ENCODE measurements around the gene GUCY1A2. TPM values are rescaled to one million over a fixed set of nuclear protein-coding genes. Genes with fewer than 3 reads are reported as not detected.

Gene GUCY1A2
- polyA plus RNA-seq, 3 donors: not detected

GRCh38 chr11:106627694-106628093, 390.6 kb downstream of the GUCY1A2 start:
- Histone ChIP-seq H3K4me1 (ENCODE audit: control insufficient read depth in 1 of 2, insufficient read depth in 2 of 2, low read length in 2 of 2) (no peaks in the 10 kb centered on the region), H2AFZ (ENCODE audit: insufficient read depth, low read depth, low read length, poor library complexity, severe bottlenecking) (no peak overlapping the region), H3K4me3 (replicated peaks in 1 of 3; ENCODE audit: low read depth in 2 of 3, low read length in 3 of 3) (no peak overlapping the region), H3K27me3 (ENCODE audit: control insufficient read depth in 2 of 2, insufficient read depth in 2 of 2, low read length in 2 of 2) (no peaks in the 10 kb centered on the region), H3K9me3 (replicated peaks in 1 of 2; ENCODE audit: control insufficient read depth in 1 of 2, insufficient read depth in 1 of 2, low read length in 2 of 2) (peaks cover 10 to 11% of the 10 kb centered on the region in 2 donors), H3K79me2 (ENCODE audit: insufficient read depth, low read length) (no peaks in the 10 kb centered on the region), H4K20me1 (ENCODE audit: insufficient read depth, low read length) (no peaks in the 10 kb centered on the region), H3K4me2 (replicated peaks; ENCODE audit: extremely low read depth, low read length, poor library complexity, severe bottlenecking) (no peak overlapping the region), H3K27ac (ENCODE audit: low read depth in 1 of 2, low read length in 2 of 2) (no peak overlapping the region), H3K9ac (ENCODE audit: insufficient read depth, low read length, poor library complexity, severe bottlenecking) (no peak overlapping the region), H3K36me3 (replicated peaks in 1 of 2; ENCODE audit: control insufficient read depth in 1 of 2, insufficient read depth in 2 of 2, low read length in 2 of 2) (no peaks in the 10 kb centered on the region)
- H3K36me3 Mint-ChIP-seq: no peaks in the 10 kb centered on the region
- no peak for TF ChIP-seq CTCF (IDR thresholded peaks at IDR 0.05)
- peaks cover 0 to 1% (median 0%) of the 10 kb centered on the region in 3 donors for H3K27me3 Mint-ChIP-seq (ENCODE audit: low read depth in 3 of 3)
- peaks cover 3 to 13% (median 5%) of the 10 kb centered on the region in 7 donors for H3K9me3 Mint-ChIP-seq
- DNase-seq: no peak
- 100% methylated on average over 1 of the region's 6 CpGs for WGBS (ENCODE audit: insufficient coverage)
- no peaks in the 10 kb centered on the region for H3K4me1 Mint-ChIP-seq
- H3K27ac Mint-ChIP-seq: no peak overlapping the region
- no peak overlapping the region for H3K4me3 Mint-ChIP-seq
- intact Hi-C loops (cut with micrococcal nuclease): no loop called here

- H3K9me3 Mint-ChIP-seq: peaks cover 0 to 6% (median 5%) of the 10 kb centered on the region in 7 donors
- no peak overlapping the region for H3K4me3 ChIP-seq (replicated peaks in 1 of 3; ENCODE audit: low read depth in 2 of 3, low read length in 3 of 3)
- WGBS (ENCODE audit: insufficient coverage): 40% methylated on average over 1 of the region's 3 CpGs
- H3K27ac ChIP-seq (ENCODE audit: low read depth in 1 of 2, low read length in 2 of 2): no peak overlapping the region
- H3K4me1 Mint-ChIP-seq: no peaks in the 10 kb centered on the region
- peaks cover 8 to 21% of the 10 kb centered on the region in 2 donors for H3K9me3 ChIP-seq (replicated peaks in 1 of 2; ENCODE audit: control insufficient read depth in 1 of 2, insufficient read depth in 1 of 2, low read length in 2 of 2)
- H3K27ac Mint-ChIP-seq: no peak overlapping the region
- no peak for TF ChIP-seq CTCF (IDR thresholded peaks at IDR 0.05)
- peaks cover 0 to 1% (median 0%) of the 10 kb centered on the region in 3 donors for H3K27me3 Mint-ChIP-seq (ENCODE audit: low read depth in 3 of 3)
- H4K20me1 ChIP-seq (ENCODE audit: insufficient read depth, low read length): no peaks in the 10 kb centered on the region
- H3K9ac ChIP-seq (ENCODE audit: insufficient read depth, low read length, poor library complexity, severe bottlenecking): no peak overlapping the region
- H3K36me3 ChIP-seq (replicated peaks in 1 of 2; ENCODE audit: control insufficient read depth in 1 of 2, insufficient read depth in 2 of 2, low read length in 2 of 2): no peaks in the 10 kb centered on the region
- no peak overlapping the region for H2AFZ ChIP-seq (ENCODE audit: insufficient read depth, low read depth, low read length, poor library complexity, severe bottlenecking)
- no peaks in the 10 kb centered on the region for H3K79me2 ChIP-seq (ENCODE audit: insufficient read depth, low read length)
- no peak for DNase-seq
- no peak overlapping the region for H3K4me2 ChIP-seq (replicated peaks; ENCODE audit: extremely low read depth, low read length, poor library complexity, severe bottlenecking)
- no peak overlapping the region for H3K4me3 Mint-ChIP-seq
- no peaks in the 10 kb centered on the region for H3K36me3 Mint-ChIP-seq
- H3K27me3 ChIP-seq (ENCODE audit: control insufficient read depth in 2 of 2, insufficient read depth in 2 of 2, low read length in 2 of 2): no peaks in the 10 kb centered on the region
- no peaks in the 10 kb centered on the region for H3K4me1 ChIP-seq (ENCODE audit: control insufficient read depth in 1 of 2, insufficient read depth in 2 of 2, low read length in 2 of 2)
- intact Hi-C loops (cut with micrococcal nuclease): no loop called here
Observed at GRCh38 chr11:106625566-106625965, 392.7 kb downstream of the GUCY1A2 start.

Data from CD14-positive monocyte (primary cell).